T-helper 2 cell treated with Interferon-gamma antibody and Interleukin-4, amounts not matched to agents 100 ng/mL and 5 ng/mL, for 36 hours (primary cell): ENCODE data around the gene TEX48. TPM values are rescaled to one million over a fixed set of nuclear protein-coding genes. Genes with fewer than 3 reads are reported as not detected.

Source experiments
- intact Hi-C: fragments of 100-400 bp; cut with micrococcal nuclease; formaldehyde crosslinking; loops from one replicate; pipeline ENCODE4 v1.15.1; 2023
- total RNA-seq: library from RNA; stranded (reverse); gene quantifications from 2 replicates; pipeline ENCODE4 v1.2.3, GENCODE V29; 2022

The TEX48 gene
- total RNA-seq, 1 donor from 2014 or later = not detected

DNA sequence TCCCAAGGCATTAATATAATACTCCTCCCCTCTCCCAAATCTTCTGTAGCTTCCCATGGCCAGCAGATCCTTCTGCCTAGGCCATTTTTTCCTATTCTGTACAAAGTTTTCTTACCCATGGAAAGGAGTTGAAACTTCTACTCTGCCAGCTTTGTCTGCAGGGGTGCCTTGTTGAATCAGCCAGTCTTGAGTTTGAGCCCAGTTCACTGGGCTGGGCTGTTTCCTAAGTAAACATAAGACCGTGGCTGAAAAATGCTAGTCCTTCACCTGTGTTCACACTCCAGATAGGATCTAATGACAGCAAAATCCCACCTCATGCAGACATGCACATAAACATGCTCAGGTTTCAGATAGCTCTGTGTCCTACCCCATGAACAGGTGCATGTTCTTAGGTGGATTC, 10.4 kb downstream of the TEX48 start:
- intact Hi-C loops = no loop called here

DNA sequence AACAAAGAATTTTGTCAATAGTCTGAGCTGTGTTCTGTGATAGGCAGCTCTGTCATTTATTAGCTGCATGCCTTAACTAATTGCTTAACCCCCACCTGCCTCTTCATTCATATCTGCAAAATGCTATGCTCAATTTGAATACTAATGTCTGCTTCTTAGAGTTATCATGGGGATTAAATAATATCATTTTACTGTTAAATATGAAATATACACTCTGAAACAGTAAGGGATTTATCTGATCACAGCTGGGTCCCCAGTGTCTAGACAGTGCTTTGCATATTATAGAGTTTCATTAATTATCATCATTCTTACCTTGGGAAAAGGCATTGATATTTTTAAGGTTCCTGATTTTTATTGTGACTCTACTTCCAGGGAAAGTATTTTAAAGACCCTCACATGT, 12.0 kb downstream of the TEX48 start:
- intact Hi-C loops = no loop called here

- intact Hi-C loops = no loop called here
Observed at GRCh38 chr9:114668146-114668545, 13.8 kb downstream of the TEX48 start.

GRCh38 chr9:114666851-114667250, 15.1 kb downstream of the TEX48 start:
- intact Hi-C loops = no loop called here

GRCh38 chr9:114666401-114666800, 15.6 kb downstream of the TEX48 start:
- intact Hi-C loops = no loop called here

DNA sequence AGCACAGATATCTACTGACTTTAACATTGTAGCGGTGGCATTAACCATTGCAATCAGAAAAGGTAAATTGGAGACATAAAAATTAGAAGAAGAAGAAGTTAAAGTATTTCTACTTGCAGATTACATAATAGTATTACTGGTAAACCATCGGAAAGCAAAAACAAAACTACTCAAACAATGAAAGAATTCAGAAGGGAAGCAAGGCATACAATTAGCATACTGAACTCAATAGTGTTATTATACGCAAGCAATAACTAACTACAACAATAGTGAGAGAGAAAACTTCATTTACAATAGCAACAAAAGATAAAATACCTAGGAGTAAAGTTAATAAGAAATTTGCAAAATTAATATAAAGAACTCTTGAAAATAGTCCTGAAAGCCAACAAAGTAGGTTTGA, 17.8 kb downstream of the TEX48 start:
- intact Hi-C loops = loop anchor here (5.0 kb wide), 1 partner anchor 858 kb away; no protein-coding TSS in a partner anchor

GRCh38 chr9:114662081-114662989, 19.7 kb downstream of the TEX48 start:
- intact Hi-C loops = loop anchor here (1.0 to 5.0 kb wide), 2 partner anchors 352 to 860 kb away; no protein-coding TSS in a partner anchor

DNA sequence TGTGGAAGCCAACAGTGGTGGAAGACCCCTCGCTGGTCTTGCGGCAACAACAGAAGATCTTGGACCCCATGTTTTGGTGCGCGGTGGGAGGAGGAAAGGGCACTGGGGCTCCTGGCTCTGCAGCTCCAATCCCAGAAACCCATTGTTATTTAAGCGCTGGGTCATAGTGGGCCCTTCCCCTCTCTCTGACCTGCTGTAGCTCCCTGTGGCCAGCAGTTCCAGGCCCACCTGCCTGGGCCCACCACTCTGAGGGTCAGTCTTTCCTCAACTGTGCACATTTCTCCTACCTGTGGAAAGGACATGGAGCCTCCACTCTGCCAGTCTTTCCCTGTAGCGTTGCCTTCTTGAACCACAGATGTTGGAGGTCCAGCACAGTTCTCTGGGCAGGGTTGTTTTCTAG, 24.3 kb downstream of the TEX48 start, which contains the start of gene TEX53:
TEX53 (minus strand) TSS at position 101 of the 400 bp plus-strand sequence; CDS start at position 70, 31 bp downstream.
- intact Hi-C loops = no loop called here

DNA sequence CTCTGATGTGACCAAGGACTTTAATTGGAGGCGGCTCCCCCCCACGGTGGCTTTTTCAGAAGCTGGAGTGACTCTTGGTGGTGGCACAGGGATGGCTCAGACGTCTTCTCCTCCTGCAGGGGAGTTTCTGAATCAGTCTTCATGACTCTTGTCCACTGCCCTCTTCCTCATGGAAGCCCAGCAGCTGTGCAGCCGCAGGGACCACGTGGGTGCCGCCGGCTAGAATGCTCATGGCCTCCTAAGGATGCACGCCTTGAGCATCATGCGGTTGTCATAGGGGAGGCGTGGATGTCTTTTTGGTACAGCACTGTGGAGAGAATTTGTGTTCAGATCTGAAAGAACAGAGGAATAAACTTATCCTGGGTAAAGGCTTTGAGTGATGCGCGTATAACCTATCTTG, 25.7 kb downstream of the TEX48 start:
- intact Hi-C loops = no loop called here

GRCh38 chr9:114655689-114656088, 26.3 kb downstream of the TEX48 start:
- intact Hi-C loops = loop anchor here (2.0 kb wide), 1 partner anchor 317 kb away; no protein-coding TSS in a partner anchor

GRCh38 chr9:114653556-114654159, 28.3 kb downstream of the TEX48 start:
- intact Hi-C loops = loop anchor here (1.0 to 5.0 kb wide), 7 partner anchors 41 to 315 kb away; partner anchors contain the start of gene WHRN

DNA sequence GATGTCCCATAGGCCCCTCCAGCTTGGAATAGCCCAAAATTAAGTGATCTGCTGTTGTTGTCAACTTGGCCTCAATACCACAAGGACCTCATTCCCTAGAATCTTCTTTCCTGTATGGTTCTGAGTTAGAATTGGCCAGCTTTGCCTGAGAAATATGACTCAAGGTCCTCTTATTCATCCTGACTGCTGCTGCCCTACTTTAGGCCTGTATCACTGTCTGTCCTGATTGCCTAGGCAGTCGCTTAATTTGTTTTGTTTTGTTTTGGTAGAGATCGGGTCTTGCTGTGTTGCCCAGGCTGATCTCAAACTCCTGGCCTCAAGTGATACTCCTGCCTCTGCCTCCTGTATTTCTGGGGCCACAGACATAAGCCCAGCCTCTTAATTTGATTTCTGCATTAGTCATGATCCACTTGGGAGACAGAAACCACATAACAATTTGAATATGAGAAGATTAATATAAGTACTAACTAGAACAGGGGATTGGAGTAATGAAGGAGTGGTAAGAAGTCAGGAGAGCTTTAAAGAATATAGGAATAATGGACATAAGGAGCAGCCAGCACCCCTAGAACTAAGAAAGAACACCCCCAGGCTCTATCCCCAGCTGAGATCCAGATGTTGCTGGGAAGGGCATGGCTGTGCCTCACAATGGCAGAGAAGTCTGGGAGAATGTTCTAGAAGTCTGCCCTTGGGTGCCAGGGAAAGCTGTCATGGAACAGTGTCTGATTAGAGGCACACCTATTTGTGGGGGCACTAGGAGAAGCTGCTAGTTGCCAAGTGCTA, 29.0 kb downstream of the TEX48 start:
- intact Hi-C loops = loop anchor here (1.0 to 5.0 kb wide), 6 partner anchors 40 to 248 kb away; partner anchors contain the start of gene WHRN

GRCh38 chr9:114643896-114644295, 38.1 kb downstream of the TEX48 start:
- intact Hi-C loops = no loop called here

DNA sequence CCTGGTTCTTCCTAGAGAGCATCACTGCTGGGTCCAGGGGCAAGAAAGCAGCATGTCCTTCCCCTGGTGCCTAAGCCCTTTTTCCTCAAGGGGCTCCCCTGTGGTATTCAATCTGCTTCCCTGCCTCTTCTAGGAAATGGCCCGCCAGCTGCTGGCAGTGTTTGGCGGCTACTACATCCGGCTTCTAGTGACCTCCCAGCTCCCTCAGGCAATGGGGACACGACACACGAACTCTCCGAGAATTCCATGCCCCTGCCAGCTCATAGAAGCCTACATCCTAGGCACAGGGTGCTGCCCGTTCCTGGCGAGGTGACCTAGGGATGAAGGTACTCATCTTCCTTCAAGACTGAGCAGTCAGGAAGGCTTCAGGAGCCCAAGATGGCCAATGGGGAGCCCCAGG, 39.0 kb downstream of the TEX48 start:
- intact Hi-C loops = no loop called here

DNA sequence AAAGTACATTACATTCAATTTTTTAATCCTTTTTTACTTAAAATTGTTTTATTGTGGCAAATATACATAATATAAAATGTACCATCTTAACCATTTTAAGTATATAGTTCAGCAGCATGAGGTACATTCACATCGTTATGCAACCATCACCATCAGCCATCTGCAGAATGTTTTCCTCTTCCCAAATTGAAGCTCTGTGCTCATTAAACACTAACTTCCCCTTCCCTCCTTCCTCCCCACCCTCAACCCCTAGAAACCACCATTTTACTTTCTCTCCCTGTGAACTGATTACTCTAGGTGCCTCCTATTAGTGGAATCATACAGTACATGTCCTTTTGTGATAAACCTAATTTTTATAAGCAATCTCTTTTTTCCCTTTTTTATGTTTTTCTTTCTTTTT, 40.0 kb downstream of the TEX48 start:
- intact Hi-C loops = no loop called here

DNA sequence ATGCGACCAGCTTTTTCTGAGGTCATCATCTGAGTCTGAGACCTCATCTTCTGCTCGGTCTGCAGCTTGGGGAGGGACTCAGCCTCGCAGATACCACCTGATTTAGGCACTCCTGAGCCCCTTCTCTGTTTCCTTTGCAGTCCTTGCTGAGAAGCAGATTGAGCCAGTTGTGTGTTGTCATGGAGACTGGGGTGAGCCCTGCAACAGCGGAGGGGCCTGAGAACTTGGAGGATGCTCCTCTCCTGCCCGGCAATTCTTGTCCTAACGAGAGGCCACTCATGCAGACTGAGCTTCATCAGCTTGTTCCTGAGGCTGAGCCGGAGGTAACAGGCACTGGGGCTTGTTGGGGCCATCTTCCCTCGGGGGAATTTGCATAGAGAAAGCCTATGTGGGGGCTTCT, 43.6 kb downstream of the TEX48 start:
- intact Hi-C loops = no loop called here

DNA sequence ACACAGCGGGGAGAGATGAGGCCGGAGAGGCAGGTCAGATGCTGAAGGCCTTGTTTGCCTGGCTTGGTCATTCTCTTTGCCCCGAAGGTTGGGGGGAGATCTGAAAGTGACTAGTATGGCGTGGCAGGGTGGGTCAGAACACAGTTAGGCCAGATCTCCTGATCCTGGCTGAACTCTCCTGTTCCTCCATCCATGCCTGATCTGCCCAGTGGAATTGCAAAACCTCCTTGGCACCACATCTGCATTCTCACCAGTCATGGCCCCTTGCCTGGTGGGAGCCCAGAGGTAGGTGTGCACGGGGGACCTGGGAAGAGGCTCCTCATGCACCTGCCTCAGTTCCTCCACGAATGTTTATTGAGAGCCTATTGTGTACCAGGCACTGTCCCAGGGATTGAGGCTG, 47.6 kb downstream of the TEX48 start:
- intact Hi-C loops = no loop called here

- intact Hi-C loops = no loop called here
Observed at GRCh38 chr9:114633438-114634089, 48.4 kb downstream of the TEX48 start.

DNA sequence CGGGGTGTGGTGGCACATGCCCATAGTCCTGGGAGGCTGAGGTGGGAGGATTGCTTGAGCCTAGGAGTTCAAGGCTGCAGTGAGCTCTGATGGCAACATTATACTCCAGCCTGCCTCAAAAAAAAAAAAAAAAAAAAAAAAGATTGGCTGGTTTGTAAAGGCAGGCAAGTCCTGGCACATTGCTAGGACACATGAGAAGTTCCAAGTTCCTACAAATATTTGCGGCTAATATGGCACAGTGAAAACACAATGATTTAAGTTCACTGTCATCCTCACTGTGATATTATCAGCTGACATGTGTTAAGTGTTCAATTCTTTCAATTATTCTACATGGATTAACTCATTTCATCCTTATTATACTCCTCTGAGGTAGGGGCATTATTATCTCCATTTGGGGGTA, 50.8 kb downstream of the TEX48 start:
- intact Hi-C loops = no loop called here

DNA sequence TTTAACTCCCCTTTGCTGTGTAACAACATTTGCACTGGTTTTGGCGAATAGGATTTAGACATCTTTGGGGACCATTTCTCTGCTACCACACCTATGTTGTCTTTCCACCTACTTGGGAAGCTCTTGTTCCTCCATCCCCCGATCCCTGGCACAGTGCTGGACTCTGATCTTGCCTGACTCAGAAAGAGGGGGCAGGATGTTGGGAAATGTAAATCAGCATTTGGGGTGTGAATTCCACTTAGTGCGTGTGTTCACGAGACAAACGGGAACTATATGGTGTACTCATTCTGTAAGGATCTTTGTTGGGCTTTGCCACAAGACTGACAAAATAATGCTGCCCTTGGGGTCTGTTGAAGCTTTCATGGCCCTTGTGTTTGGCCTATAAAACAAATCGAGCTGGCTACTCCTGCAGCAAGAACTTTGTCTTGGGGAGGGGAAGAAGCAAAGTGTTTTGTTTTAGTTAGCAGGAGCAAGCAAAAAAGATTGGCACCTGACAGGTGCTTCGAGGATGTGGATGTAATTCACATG, 52.4 kb downstream of the TEX48 start:
- intact Hi-C loops = no loop called here

DNA sequence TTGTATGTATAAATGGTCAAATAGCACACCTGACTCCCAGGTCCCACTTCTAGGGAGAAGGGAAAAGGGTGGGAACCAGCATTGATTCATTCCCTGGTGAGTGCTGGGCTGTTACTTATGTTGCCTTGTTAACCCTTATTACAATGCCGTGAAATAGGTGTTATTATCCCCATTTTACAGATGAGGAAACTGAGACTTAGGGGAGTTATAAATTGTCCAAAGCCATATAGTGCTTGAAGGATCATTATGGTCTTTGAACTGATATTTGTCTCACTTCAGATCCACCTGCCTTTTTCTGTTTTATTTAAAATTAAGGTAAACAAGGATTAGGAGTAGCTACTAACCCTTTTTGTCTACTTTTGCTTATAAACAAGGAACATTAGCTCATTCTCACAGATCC, 54.4 kb downstream of the TEX48 start:
- intact Hi-C loops = no loop called here
